Trophoblast cell (in vitro differentiated cells and primary cell): ENCODE measurements around the gene ACAD9.

Experiments used
- DNase-seq, 2 donors: peaks; one replicate each; pipeline ENCODE4 v3.0.0-alpha.2; 2016
- H2AFZ ChIP-seq: 2 replicates; pipeline ENCODE4 v1.6.1; 2013; ENCODE audit warnings: low read length, moderate library complexity, mild to moderate bottlenecking; ENCODE audit not compliant: insufficient read depth, poor library complexity
- H2AK5ac ChIP-seq: 2 replicates; pipeline ENCODE4 v1.6.1; 2013; ENCODE audit warnings: mild to moderate bottlenecking, low read length
- H2BK120ac ChIP-seq: 2 replicates; pipeline ENCODE4 v1.6.1; 2013; ENCODE audit warnings: low read length, mild to moderate bottlenecking, moderate library complexity; ENCODE audit not compliant: insufficient read depth, poor library complexity
- H2BK12ac ChIP-seq: 2 replicates; pipeline ENCODE4 v1.6.1; 2013; ENCODE audit warnings: mild to moderate bottlenecking, low read length, moderate library complexity
- H2BK5ac ChIP-seq: 2 replicates; pipeline ENCODE4 v1.6.1; 2013; ENCODE audit warnings: low read length, low read depth, moderate library complexity, mild to moderate bottlenecking; ENCODE audit not compliant: poor library complexity
- H3K14ac ChIP-seq: 2 replicates; pipeline ENCODE4 v1.6.1; 2013; ENCODE audit warnings: mild to moderate bottlenecking, low read length
- H3K18ac ChIP-seq: 2 replicates; pipeline ENCODE4 v1.6.1; 2013; ENCODE audit warnings: mild to moderate bottlenecking, low read length
- H3K23ac ChIP-seq: 2 replicates; pipeline ENCODE4 v1.6.1; 2013; ENCODE audit warnings: low read length
- H3K27ac ChIP-seq: 2 replicates; pipeline ENCODE4 v1.5.1; 2013; ENCODE audit warnings: low read depth, mild to moderate bottlenecking, inconsistent platforms, low read length, moderate library complexity
- H3K27me3 ChIP-seq: 2 replicates; pipeline ENCODE4 v1.6.1; 2013; ENCODE audit warnings: inconsistent platforms, mild to moderate bottlenecking, low read length, moderate library complexity; ENCODE audit not compliant: insufficient read depth
- H3K36me3 ChIP-seq, 2 experiments: 1 replicate in 1 of 2; 2 replicates in 1 of 2; pipeline ENCODE4 v1.6.1; 2013; ENCODE audit warnings: low read length in 2 of 2, mild to moderate bottlenecking in 2 of 2, moderate library complexity in 1 of 2; ENCODE audit not compliant: insufficient read depth in 2 of 2, control insufficient read depth in 1 of 2
- H3K4ac ChIP-seq: 2 replicates; pipeline ENCODE4 v1.6.1; 2013; ENCODE audit warnings: low read depth, mild to moderate bottlenecking, low read length, moderate library complexity
- H3K4me1 ChIP-seq, 2 experiments: 1 replicate in 1 of 2; 2 replicates in 1 of 2; pipeline ENCODE4 v1.6.1; 2013; ENCODE audit warnings: low read length in 2 of 2, mild to moderate bottlenecking in 2 of 2, moderate library complexity in 1 of 2; ENCODE audit not compliant: insufficient read depth in 2 of 2, control insufficient read depth in 1 of 2
- H3K4me2 ChIP-seq: 2 replicates; pipeline ENCODE4 v1.6.1; 2013; ENCODE audit warnings: inconsistent platforms, mild to moderate bottlenecking, low read length, moderate library complexity
- H3K4me3 ChIP-seq: 2 replicates; pipeline ENCODE4 v1.5.1; 2013; ENCODE audit warnings: mild to moderate bottlenecking, low read depth, low read length, inconsistent platforms
- H3K79me1 ChIP-seq: one replicate; pipeline ENCODE4 v1.6.1; 2013; ENCODE audit warnings: low read length
- H3K79me2 ChIP-seq: 2 replicates; pipeline ENCODE4 v1.6.1; 2013; ENCODE audit warnings: low read length, mild to moderate bottlenecking; ENCODE audit not compliant: control insufficient read depth, insufficient read depth, poor library complexity
- H3K9ac ChIP-seq: 2 replicates; pipeline ENCODE4 v1.6.1; 2013; ENCODE audit warnings: mild to moderate bottlenecking, low read length
- H3K9me3 ChIP-seq: 2 replicates; pipeline ENCODE4 v1.6.1; 2013; ENCODE audit warnings: low read depth, mild to moderate bottlenecking, control low read depth, inconsistent platforms, low read length; ENCODE audit not compliant: insufficient read depth
- H4K12ac ChIP-seq: 2 replicates; pipeline ENCODE4 v1.6.1; 2013; ENCODE audit warnings: low read depth, mild to moderate bottlenecking, low read length, moderate library complexity
- H4K8ac ChIP-seq: 2 replicates; pipeline ENCODE4 v1.6.1; 2013; ENCODE audit warnings: low read depth, mild to moderate bottlenecking, low read length, moderate library complexity
- H4K91ac ChIP-seq: one replicate; pipeline ENCODE4 v1.6.1; 2013; ENCODE audit warnings: low read depth, mild to moderate bottlenecking, low read length, moderate library complexity
- WGBS: extraction: QIAGEN DNeasy Blood & Tissue Kit; methylation state at CpG from one replicate; pipeline ENCODE4 v1.1.7; 2013; ENCODE audit warnings: missing lambda C conversion rate; ENCODE audit not compliant: insufficient read length, insufficient coverage; ENCODE audit errors: extremely low coverage; 5-methylcytosine and 5-hydroxymethylcytosine counted together

ACAD9 gene

GRCh38 chr3:128854475-128854874 lies 24.9 kb upstream of the ACAD9 start:
- Histone ChIP-seq H3K4me3 (no peak overlapping the region), H3K18ac (no peak overlapping the region), H3K27me3 (no peaks in the 10 kb centered on the region), H2BK12ac (no peak overlapping the region), H3K79me2 (no peaks in the 10 kb centered on the region), H4K91ac (no peak overlapping the region), H3K36me3 (no peaks in the 10 kb centered on the region), H3K9me3 (peaks cover 38% of the 10 kb centered on the region), H3K9ac (no peak overlapping the region), H3K4me2 (no peak overlapping the region), H4K12ac (no peak overlapping the region), H3K79me1 (no peaks in the 10 kb centered on the region), H2AK5ac (no peak overlapping the region), H4K8ac (no peak overlapping the region), H3K14ac (no peak overlapping the region), H3K4ac (no peak overlapping the region), H3K4me1 (no peaks in the 10 kb centered on the region), H3K27ac (no peak overlapping the region), H3K23ac (no peak overlapping the region), H2BK120ac (no peak overlapping the region), H2AFZ (no peak overlapping the region), H2BK5ac (no peak overlapping the region)
- WGBS: no CpG with 5 or more reads among the region's 3 CpGs
- DNase-seq: no peak

- Histone ChIP-seq H3K9ac (no peak overlapping the region), H3K9me3 (peaks cover 47% of the 10 kb centered on the region), H3K18ac (no peak overlapping the region), H3K79me2 (no peaks in the 10 kb centered on the region), H2BK120ac (no peak overlapping the region), H4K12ac (no peak overlapping the region), H2AK5ac (no peak overlapping the region), H3K14ac (no peak overlapping the region), H3K4ac (no peak overlapping the region), H2BK5ac (no peak overlapping the region), H3K27me3 (no peaks in the 10 kb centered on the region), H2BK12ac (no peak overlapping the region), H3K27ac (no peak overlapping the region), H3K23ac (no peak overlapping the region), H3K36me3 (no peaks in the 10 kb centered on the region), H2AFZ (no peak overlapping the region), H3K4me1 (no peaks in the 10 kb centered on the region), H3K4me3 (no peak overlapping the region), H3K4me2 (no peak overlapping the region), H3K79me1 (no peaks in the 10 kb centered on the region), H4K91ac (no peak overlapping the region), H4K8ac (no peak overlapping the region)
- WGBS: no CpG with 5 or more reads among the region's 4 CpGs
- no peak for DNase-seq
These were observed 23.9 kb upstream of the ACAD9 start for GRCh38 chr3:128855569-128855968.

DNA sequence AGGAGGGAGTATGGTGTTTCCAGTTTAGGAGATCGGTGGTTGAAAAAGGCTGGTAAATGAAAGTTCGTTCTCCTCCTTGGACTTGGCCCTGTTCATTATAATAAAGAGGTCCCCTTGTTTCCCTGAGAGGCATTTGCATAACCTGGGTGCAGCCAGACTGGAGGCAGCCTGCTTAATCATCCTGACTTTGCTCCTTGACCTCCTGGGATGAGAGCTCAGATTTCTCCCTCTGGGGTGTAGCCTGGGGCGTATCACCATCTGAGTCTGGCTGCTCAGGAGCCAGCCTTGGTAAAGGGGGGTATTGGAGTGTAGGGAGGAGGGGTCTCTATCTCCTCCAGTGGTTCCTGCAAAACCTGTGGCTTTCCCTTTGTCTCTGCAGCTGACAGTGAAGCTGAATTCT lies 21.3 kb upstream of the ACAD9 start:
- H3K4me2 ChIP-seq: no peak overlapping the region
- H2AFZ ChIP-seq: no peak overlapping the region
- H2BK12ac ChIP-seq: no peak overlapping the region
- no peak overlapping the region for H3K4ac ChIP-seq
- H2AK5ac ChIP-seq: no peak overlapping the region
- no peak for DNase-seq
- H3K27ac ChIP-seq: no peak overlapping the region
- no peak overlapping the region for H4K12ac ChIP-seq
- no CpG with 5 or more reads among the region's 3 CpGs for WGBS
- H3K14ac ChIP-seq: no peak overlapping the region
- H3K36me3 ChIP-seq: no peaks in the 10 kb centered on the region
- H3K23ac ChIP-seq: no peak overlapping the region
- H2BK120ac ChIP-seq: no peak overlapping the region
- H3K79me1 ChIP-seq: no peaks in the 10 kb centered on the region
- no peak overlapping the region for H3K9ac ChIP-seq
- H4K91ac ChIP-seq: no peak overlapping the region
- no peaks in the 10 kb centered on the region for H3K79me2 ChIP-seq
- H3K18ac ChIP-seq: no peak overlapping the region
- H3K9me3 ChIP-seq: peaks cover 50% of the 10 kb centered on the region
- H4K8ac ChIP-seq: no peak overlapping the region
- no peak overlapping the region for H3K4me3 ChIP-seq
- H2BK5ac ChIP-seq: no peak overlapping the region
- no peaks in the 10 kb centered on the region for H3K27me3 ChIP-seq
- no peaks in the 10 kb centered on the region for H3K4me1 ChIP-seq

DNA sequence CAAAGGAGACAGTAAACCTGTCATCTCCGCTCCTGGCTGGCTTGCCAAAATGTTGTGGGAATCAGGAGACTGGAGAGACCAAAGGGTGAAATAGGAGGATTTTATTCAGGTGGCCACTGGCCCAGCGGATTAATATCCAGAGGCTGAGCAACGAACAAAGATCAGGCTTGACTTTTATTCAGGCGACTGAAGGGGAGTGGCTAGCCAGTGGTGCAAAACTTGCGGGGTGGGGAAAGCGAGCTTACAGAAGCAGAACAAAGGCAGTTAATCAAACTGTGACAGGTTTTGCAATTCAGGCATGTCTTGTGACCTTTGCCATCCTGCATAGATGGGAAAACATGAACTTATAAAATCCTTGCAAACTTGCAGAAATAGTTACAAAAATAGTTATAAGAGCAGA lies 19.8 kb upstream of the ACAD9 start:
- no peak overlapping the region for H3K9ac ChIP-seq
- no peaks in the 10 kb centered on the region for H3K79me2 ChIP-seq
- no peak overlapping the region for H2AFZ ChIP-seq
- no peak overlapping the region for H4K8ac ChIP-seq
- DNase-seq: no peak
- no CpG with 5 or more reads among the region's 6 CpGs for WGBS
- no peaks in the 10 kb centered on the region for H3K36me3 ChIP-seq
- H4K12ac ChIP-seq: no peak overlapping the region
- no peak overlapping the region for H2BK120ac ChIP-seq
- H3K4ac ChIP-seq: no peak overlapping the region
- no peak overlapping the region for H4K91ac ChIP-seq
- H3K79me1 ChIP-seq: no peaks in the 10 kb centered on the region
- H2BK12ac ChIP-seq: no peak overlapping the region
- H3K27me3 ChIP-seq: no peaks in the 10 kb centered on the region
- H3K18ac ChIP-seq: no peak overlapping the region
- H3K23ac ChIP-seq: no peak overlapping the region
- H2BK5ac ChIP-seq: no peak overlapping the region
- no peak overlapping the region for H3K4me3 ChIP-seq
- H3K14ac ChIP-seq: no peak overlapping the region
- no peaks in the 10 kb centered on the region for H3K4me1 ChIP-seq
- H2AK5ac ChIP-seq: no peak overlapping the region
- H3K27ac ChIP-seq: no peak overlapping the region
- peaks cover 37% of the 10 kb centered on the region for H3K9me3 ChIP-seq
- H3K4me2 ChIP-seq: no peak overlapping the region
